Measurements from ENCODE around the gene ZSCAN10.

- TF ChIP-seq POLR2AphosphoS5 (IDR thresholded peaks at IDR 0.05), result no peak
- no peak for TF ChIP-seq CTCF (IDR thresholded peaks at IDR 0.05)
- no peak for TF ChIP-seq POLR2A (IDR thresholded peaks at IDR 0.05)
Observed at GRCh38 chr16:3054965-3055733, 43.9 kb downstream of the ZSCAN10 start.

Measured in breast epithelium (tissue), 3 donors.